Esophagus squamous epithelium (tissue), 5 donors: ENCODE data around the gene PRSS57. TPM values are rescaled to one million over a fixed set of nuclear protein-coding genes. Genes with fewer than 3 reads are reported as not detected.

Experiments used
- DNase-seq: peaks from one replicate; lab custom pipeline; 2025; lab: John Stamatoyannopoulos, UW
- H3K27ac ChIP-seq, 4 donors: fragments of 200-600 bp; sonication (generic); one replicate each; pipeline ENCODE4 v1.5.1; 2016 to 2019; ENCODE audit warnings: mild to moderate bottlenecking in 1 of 4
- H3K27me3 ChIP-seq, 4 donors: fragments of 200-600 bp; sonication (generic); 1 replicate in 3 of 4; 2 replicates in 1 of 4; pipeline versions ENCODE4 v1.5.1 to v1.6.0; 2017 to 2021; ENCODE audit warnings: antibody characterized with exemption in 1 of 4
- H3K36me3 ChIP-seq, 3 donors: fragments of 200-600 bp; sonication (generic); one replicate each; pipeline ENCODE4 v1.5.1; 2016 to 2019
- H3K4me1 ChIP-seq, 3 donors: fragments of 200-600 bp; sonication (generic); one replicate each; pipeline ENCODE4 v1.5.1; 2017 to 2019
- H3K4me3 ChIP-seq, 4 donors: fragments of 200-600 bp; sonication (generic); 1 replicate in 3 of 4; 2 replicates in 1 of 4; pipeline ENCODE4 v1.5.1; 2016 to 2019; ENCODE audit warnings: mild to moderate bottlenecking in 2 of 4, moderate library complexity in 1 of 4
- H3K9me3 ChIP-seq, 3 donors: fragments of 200-600 bp; sonication (generic); one replicate each; pipeline ENCODE4 v1.5.1; 2016 to 2019
- POLR2A ChIP-seq, 4 donors: fragments of 450-650 bp; IDR thresholded peaks; one replicate each; pipeline ENCODE4 v1.6.1; 2017; ENCODE audit warnings: antibody characterized with exemption in 4 of 4, mild to moderate bottlenecking in 4 of 4, moderate library complexity in 3 of 4
- WGBS, 2 donors: methylation state at CpG; one replicate each; pipeline ENCODE4 v1.1.5; 2018; 5-methylcytosine and 5-hydroxymethylcytosine counted together
- intact Hi-C: fragments of 100-400 bp; cut with DNase I; formaldehyde crosslinking; loops from one replicate; pipeline ENCODE4 v1.15.0; 2022
- total RNA-seq, 4 donors: library from RNA; depleted of rRNA; stranded (reverse); fragments of >200 nt; gene quantifications; one replicate each; pipeline ENCODE4 v1.1.0, GENCODE V29; 2016
- TF ChIP-seq, protein P1 (sequence below), 6 experiments: fragments of 450-650 bp in 4 of 6; fragments of 200-600 bp in 2 of 6; sonication (generic) in 2 of 6; IDR thresholded peaks; one replicate each; pipeline ENCODE4 v1.5.1; 2016 to 2019; ENCODE audit warnings: antibody characterized with exemption in 6 of 6, mild to moderate bottlenecking in 4 of 6, moderate library complexity in 4 of 6
- donor health status: DM: yes; HTN: yes; CAD: no.

The PRSS57 gene
- total RNA-seq, 4 donors from 2014 or later: not detected

DNA sequence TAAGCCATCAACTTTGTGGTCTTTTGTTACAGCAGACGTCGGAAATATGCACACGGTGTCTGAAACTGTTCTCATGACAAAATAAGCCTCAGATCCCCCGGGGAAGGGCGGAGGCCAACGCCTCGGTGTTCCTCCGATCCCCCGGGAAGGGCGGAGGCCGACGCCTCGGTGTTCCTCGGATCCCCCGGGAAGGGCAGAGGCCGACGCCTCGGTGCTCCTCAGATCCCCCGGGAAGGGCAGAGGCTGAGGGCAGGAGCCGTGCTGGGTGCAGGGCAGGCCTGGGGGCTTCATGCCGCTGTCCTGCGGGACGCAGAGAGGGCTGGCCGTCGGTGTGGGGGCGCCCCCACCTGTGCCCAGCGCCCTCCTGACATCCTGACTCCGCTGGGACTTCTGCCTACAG, 50.9 kb downstream of the PRSS57 start:
- intact Hi-C loops: no loop called here
- Histone ChIP-seq H3K27ac (no peak overlapping the region), H3K9me3 (no peaks in the 10 kb centered on the region), H3K36me3 (peaks cover 20 to 54% (median 30%) of the 10 kb centered on the region in 3 donors), H3K27me3 (no peaks in the 10 kb centered on the region), H3K4me1 (peaks cover 4 to 16% (median 7%) of the 10 kb centered on the region in 3 donors), H3K4me3 (no peak overlapping the region)
- no peak for DNase-seq
- 58 to 67% methylated on average over 9 to 10 of the region's 28 CpGs for WGBS, 2 donors
- TF ChIP-seq POLR2A (IDR thresholded peaks at IDR 0.05): no peak
- TF ChIP-seq, protein P1, sequence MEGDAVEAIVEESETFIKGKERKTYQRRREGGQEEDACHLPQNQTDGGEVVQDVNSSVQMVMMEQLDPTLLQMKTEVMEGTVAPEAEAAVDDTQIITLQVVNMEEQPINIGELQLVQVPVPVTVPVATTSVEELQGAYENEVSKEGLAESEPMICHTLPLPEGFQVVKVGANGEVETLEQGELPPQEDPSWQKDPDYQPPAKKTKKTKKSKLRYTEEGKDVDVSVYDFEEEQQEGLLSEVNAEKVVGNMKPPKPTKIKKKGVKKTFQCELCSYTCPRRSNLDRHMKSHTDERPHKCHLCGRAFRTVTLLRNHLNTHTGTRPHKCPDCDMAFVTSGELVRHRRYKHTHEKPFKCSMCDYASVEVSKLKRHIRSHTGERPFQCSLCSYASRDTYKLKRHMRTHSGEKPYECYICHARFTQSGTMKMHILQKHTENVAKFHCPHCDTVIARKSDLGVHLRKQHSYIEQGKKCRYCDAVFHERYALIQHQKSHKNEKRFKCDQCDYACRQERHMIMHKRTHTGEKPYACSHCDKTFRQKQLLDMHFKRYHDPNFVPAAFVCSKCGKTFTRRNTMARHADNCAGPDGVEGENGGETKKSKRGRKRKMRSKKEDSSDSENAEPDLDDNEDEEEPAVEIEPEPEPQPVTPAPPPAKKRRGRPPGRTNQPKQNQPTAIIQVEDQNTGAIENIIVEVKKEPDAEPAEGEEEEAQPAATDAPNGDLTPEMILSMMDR (IDR thresholded peaks at IDR 0.05): no peak

DNA sequence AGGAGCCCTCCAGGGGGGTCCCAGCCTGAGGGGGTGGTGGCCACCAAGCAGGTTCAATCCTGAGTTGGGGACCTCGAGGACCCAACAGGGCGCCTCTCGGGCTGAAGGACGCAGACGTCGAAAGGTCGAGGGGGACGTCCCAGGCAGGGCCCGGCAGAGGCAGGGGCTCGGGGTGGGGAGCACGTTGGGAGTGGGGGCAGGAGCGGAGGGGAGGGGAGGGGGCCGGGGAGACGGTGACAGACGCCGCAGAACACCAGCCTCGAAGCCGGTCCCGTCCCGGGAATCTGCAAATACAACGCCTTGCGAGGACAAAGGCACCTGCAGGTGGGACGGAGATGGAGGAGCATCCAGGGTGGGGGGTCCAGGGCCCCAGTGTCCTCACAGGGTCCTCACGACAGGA, 51.5 kb downstream of the PRSS57 start:
- no peak overlapping the region for H3K27ac ChIP-seq

GRCh38 chr19:642767-643727, 52.2 kb downstream of the PRSS57 start:
- TF ChIP-seq, protein P1 (IDR thresholded peaks at IDR 0.05): no peak
- TF ChIP-seq POLR2A (IDR thresholded peaks at IDR 0.05): no peak
- no peak overlapping the region for H3K27ac ChIP-seq
- intact Hi-C loops: no loop called here
- no peaks in the 10 kb centered on the region for H3K27me3 ChIP-seq
- H3K4me1 ChIP-seq: peaks cover 14 to 27% (median 15%) of the 10 kb centered on the region in 3 donors
- no peak for DNase-seq
- 77 to 79% methylated on average over 5 to 22 of the region's 70 CpGs for WGBS, 2 donors
- no peaks in the 10 kb centered on the region for H3K9me3 ChIP-seq
- peaks cover 7 to 41% (median 19%) of the 10 kb centered on the region in 3 donors for H3K36me3 ChIP-seq
- H3K4me3 ChIP-seq: no peak overlapping the region

More for the DNA sequence above, 51.5 kb downstream of the PRSS57 start:
- no peak for TF ChIP-seq POLR2A (IDR thresholded peaks at IDR 0.05)
- TF ChIP-seq, protein P1 (IDR thresholded peaks at IDR 0.05): no peak
- intact Hi-C loops: no loop called here
- Histone ChIP-seq H3K27me3 (no peaks in the 10 kb centered on the region), H3K36me3 (peaks cover 13 to 48% (median 24%) of the 10 kb centered on the region in 3 donors), H3K4me1 (peaks cover 11 to 22% (median 13%) of the 10 kb centered on the region in 3 donors), H3K4me3 (no peak overlapping the region), H3K9me3 (no peaks in the 10 kb centered on the region)
- no peak for DNase-seq
- 86 to 94% methylated on average over 7 to 8 of the region's 24 CpGs for WGBS, 2 donors

DNA sequence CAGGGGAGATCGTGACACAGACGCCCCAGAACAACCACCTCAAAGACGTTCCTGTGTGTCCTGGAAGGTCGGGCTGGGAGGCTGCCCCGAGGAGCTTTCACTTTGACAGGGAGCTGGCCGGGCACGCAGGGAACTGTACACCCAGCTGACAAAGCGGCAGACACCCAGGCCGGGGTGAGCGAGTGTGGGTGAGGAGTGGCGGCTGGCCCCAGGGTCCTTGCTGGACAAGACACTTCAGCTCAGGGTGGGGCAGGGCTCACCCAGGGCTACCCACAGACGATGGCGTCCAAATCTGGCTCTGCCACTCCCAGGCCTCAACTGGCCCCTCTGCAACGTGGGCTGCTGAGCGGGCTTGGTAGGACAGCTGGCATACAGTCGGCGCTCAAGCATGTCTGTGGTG, 53.5 kb downstream of the PRSS57 start:
- H3K27ac ChIP-seq: peak overlapping the region; percentile 7 to 53 (median 24)

More for the DNA sequence above, 53.5 kb downstream of the PRSS57 start:
- Histone ChIP-seq H3K36me3 (peaks cover 0 to 28% (median 6%) of the 10 kb centered on the region in 3 donors), H3K4me1 (peaks cover 14 to 27% (median 15%) of the 10 kb centered on the region in 3 donors), H3K4me3 (peak overlapping the region in 3 of 4 donors; percentile 18 to 43 (median 28)), H3K27me3 (no peaks in the 10 kb centered on the region), H3K9me3 (no peaks in the 10 kb centered on the region)
- DNase-seq: no peak
- WGBS, 2 donors: 11 to 41% methylated on average over 8 to 10 of the region's 17 CpGs
- intact Hi-C loops: no loop called here
- TF ChIP-seq, protein P1 (IDR thresholded peaks at IDR 0.05): no peak
- TF ChIP-seq POLR2A (IDR thresholded peaks at IDR 0.05): no peak
